Measurements from ENCODE around the gene TRPM4.

The TRPM4 gene

GRCh38 chr19:49149652-49150105 lies 7.9 kb upstream of the TRPM4 start (continued):
- TF ChIP-seq, protein P1, sequence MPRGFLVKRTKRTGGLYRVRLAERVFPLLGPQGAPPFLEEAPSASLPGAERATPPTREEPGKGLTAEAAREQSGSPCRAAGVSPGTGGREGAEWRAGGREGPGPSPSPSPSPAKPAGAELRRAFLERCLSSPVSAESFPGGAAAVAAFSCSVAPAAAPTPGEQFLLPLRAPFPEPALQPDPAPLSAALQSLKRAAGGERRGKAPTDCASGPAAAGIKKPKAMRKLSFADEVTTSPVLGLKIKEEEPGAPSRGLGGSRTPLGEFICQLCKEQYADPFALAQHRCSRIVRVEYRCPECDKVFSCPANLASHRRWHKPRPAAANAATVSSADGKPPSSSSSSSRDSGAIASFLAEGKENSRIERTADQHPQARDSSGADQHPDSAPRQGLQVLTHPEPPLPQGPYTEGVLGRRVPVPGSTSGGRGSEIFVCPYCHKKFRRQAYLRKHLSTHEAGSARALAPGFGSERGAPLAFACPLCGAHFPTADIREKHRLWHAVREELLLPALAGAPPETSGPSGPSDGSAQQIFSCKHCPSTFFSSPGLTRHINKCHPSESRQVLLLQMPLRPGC (tag by site-specific recombination; IDR thresholded peaks at IDR 0.05), result no peak
- no peak for TF ChIP-seq SCRT2 (tag by site-specific recombination; IDR thresholded peaks at IDR 0.05)
- no peak for TF ChIP-seq ELK4 (IDR thresholded peaks at IDR 0.05; ENCODE audit: borderline replicate concordance, low read depth, low read length)
- 0 out of 2 replicates have a peak, but pooled peaks have one; percentile 43 for TF ChIP-seq REPIN1 (tag by site-specific recombination; IDR thresholded peaks at IDR 0.05; ENCODE audit: low read depth)
- TF ChIP-seq TCF7L2 (IDR thresholded peaks at IDR 0.05; ENCODE audit: borderline replicate concordance, low read depth, low read length), result peak; percentile 51; the same call in 1 of the 2 replicates
- 0 out of 2 replicates have a peak, but pooled peaks have one; percentile 10 for TF ChIP-seq KLF10 (tag by site-specific recombination; IDR thresholded peaks at IDR 0.05)
- peak; percentile 84 for TF ChIP-seq PATZ1 (tag by site-specific recombination; IDR thresholded peaks at IDR 0.05)
- peak; percentile 82 for TF ChIP-seq ZBTB10 (tag by site-specific recombination; IDR thresholded peaks at IDR 0.05)
- peak; percentile 44; the same call in 1 of the 2 replicates for TF ChIP-seq ZBTB48 (tag by site-specific recombination; IDR thresholded peaks at IDR 0.05)
- TF ChIP-seq ZNF24 (tag by site-specific recombination; IDR thresholded peaks at IDR 0.05), result peak; percentile 47
- 0 out of 2 replicates have a peak, but pooled peaks have one; percentile 80 for TF ChIP-seq HOXC10 (CRISPR knock-in tag; IDR thresholded peaks at IDR 0.05)
- no peak for TF ChIP-seq OSR2 (tag by site-specific recombination; IDR thresholded peaks at IDR 0.05)
- TF ChIP-seq BCL11B (tag by site-specific recombination; IDR thresholded peaks at IDR 0.05; ENCODE audit: low read depth), result 0 out of 2 replicates have a peak, but pooled peaks have one; percentile 59
- TF ChIP-seq ZFP37 (tag by site-specific recombination; IDR thresholded peaks at IDR 0.05), result peak; percentile 85
- peak; percentile 71 for TF ChIP-seq ZNF501 (tag by site-specific recombination; IDR thresholded peaks at IDR 0.05)
- TF ChIP-seq ZNF837 (tag by site-specific recombination; IDR thresholded peaks at IDR 0.05), result no peak
- no peak for TF ChIP-seq ZNF155 (tag by site-specific recombination; IDR thresholded peaks at IDR 0.05)
- TF ChIP-seq BCL11A (tag by site-specific recombination; IDR thresholded peaks at IDR 0.05; ENCODE audit: low read depth), result peak; percentile 38; the same call in 1 of the 2 replicates
- peak; percentile 47 for TF ChIP-seq IKZF3 (tag by site-specific recombination; IDR thresholded peaks at IDR 0.05)
- TF ChIP-seq MZF1 (tag by site-specific recombination; IDR thresholded peaks at IDR 0.05; ENCODE audit: borderline replicate concordance), result peak; percentile 29; the same call in 1 of the 2 replicates
- no peak for TF ChIP-seq SCRT1 (tag by site-specific recombination; IDR thresholded peaks at IDR 0.05; ENCODE audit: borderline replicate concordance)
- TF ChIP-seq KLF7 (tag by site-specific recombination; IDR thresholded peaks at IDR 0.05; ENCODE audit: borderline replicate concordance), result peak; percentile 57; the same call in 1 of the 2 replicates
- TF ChIP-seq ZNF692 (tag by site-specific recombination; IDR thresholded peaks at IDR 0.05), result peak; percentile 25; the same call in 1 of the 2 replicates
- peak; percentile 52; the same call in 1 of the 2 replicates for TF ChIP-seq ZNF398 (tag by site-specific recombination; IDR thresholded peaks at IDR 0.05)
- TF ChIP-seq ZNF311 (tag by site-specific recombination; IDR thresholded peaks at IDR 0.05; ENCODE audit: borderline replicate concordance), result no peak

Measured in HEK293 (cell line).